Karpas-422 (cell line): ENCODE measurements around the gene DYSF. TPM values are rescaled to one million over a fixed set of nuclear protein-coding genes. Genes with fewer than 3 reads are reported as not detected.

Experiments
- DNase-seq: peaks from one replicate; pipeline ENCODE4 v3.0.0-alpha.2; 2015
- H2AFZ ChIP-seq: fragments of 200-600 bp; sonication (generic); 2 replicates; pipeline ENCODE4 v1.6.1; 2014; ENCODE audit warnings: antibody characterized with exemption, low read length, mixed read lengths
- H3K27ac ChIP-seq: fragments of 200-600 bp; sonication (generic); 2 replicates; pipeline ENCODE4 v1.5.1; 2014; ENCODE audit warnings: mild to moderate bottlenecking, low read length, moderate library complexity
- H3K27me3 ChIP-seq: fragments of 200-600 bp; sonication (generic); 2 replicates; pipeline ENCODE4 v1.6.1; 2014; ENCODE audit warnings: low read length, mixed read lengths
- H3K36me3 ChIP-seq: fragments of 200-600 bp; sonication (generic); 2 replicates; pipeline ENCODE4 v1.6.1; 2014; ENCODE audit warnings: low read length, mixed read lengths; ENCODE audit not compliant: insufficient read depth
- H3K4me1 ChIP-seq: fragments of 200-600 bp; sonication (generic); 2 replicates; pipeline ENCODE4 v1.6.1; 2014; ENCODE audit warnings: mild to moderate bottlenecking, low read length, mixed read lengths
- H3K4me2 ChIP-seq: fragments of 200-600 bp; sonication (generic); 2 replicates; pipeline ENCODE4 v1.6.1; 2014; ENCODE audit warnings: low read length, low read depth, mild to moderate bottlenecking; ENCODE audit not compliant: poor library complexity, severe bottlenecking
- H3K4me3 ChIP-seq: fragments of 200-600 bp; sonication (generic); 2 replicates; pipeline ENCODE4 v1.5.1; 2014; ENCODE audit warnings: mild to moderate bottlenecking, antibody characterized with exemption, low read length, mixed read lengths
- H3K79me2 ChIP-seq: fragments of 200-600 bp; sonication (generic); 2 replicates; pipeline ENCODE4 v1.6.1; 2014; ENCODE audit warnings: mild to moderate bottlenecking, low read length, mixed read lengths
- H3K9ac ChIP-seq: fragments of 200-600 bp; sonication (generic); 2 replicates; pipeline ENCODE4 v1.6.0; 2014; ENCODE audit warnings: low read length
- H3K9me2 ChIP-seq: fragments of 200-600 bp; sonication (generic), shearing (Covaris generic); replicated peaks from 2 replicates; pipeline ENCODE4 v1.6.0; 2014; ENCODE audit warnings: mild to moderate bottlenecking, low read length, moderate library complexity; ENCODE audit not compliant: insufficient read depth
- H3K9me3 ChIP-seq: fragments of 300-700, 200-600 bp; sonication (generic); 2 replicates; pipeline ENCODE4 v1.6.1; 2014; ENCODE audit warnings: low read length, mixed read lengths
- H4K20me1 ChIP-seq: fragments of 200-600 bp; sonication (generic); 2 replicates; pipeline ENCODE4 v1.6.1; 2014; ENCODE audit warnings: mild to moderate bottlenecking, antibody characterized with exemption, low read length, low read depth; ENCODE audit not compliant: insufficient read depth
- total RNA-seq: library from RNA; depleted of rRNA; stranded (reverse); fragments of >200 nt; shearing (Covaris generic); gene quantifications from 2 replicates; pipeline ENCODE4 v1.2.3, GENCODE V29; 2014; ENCODE audit warnings: low replicate concordance

The DYSF gene
- total RNA-seq, 1 experiment from 2014 or later, result not detected

- no peaks in the 10 kb centered on the region for H3K4me1 ChIP-seq
- H3K27me3 ChIP-seq, result no peaks in the 10 kb centered on the region
- no peaks in the 10 kb centered on the region for H3K79me2 ChIP-seq
- no peaks in the 10 kb centered on the region for H3K9me2 ChIP-seq
- no peaks in the 10 kb centered on the region for H4K20me1 ChIP-seq
- H2AFZ ChIP-seq, result no peak overlapping the region
- no peaks in the 10 kb centered on the region for H3K9me3 ChIP-seq
- H3K4me2 ChIP-seq, result no peak overlapping the region
- no peak overlapping the region for H3K9ac ChIP-seq
- H3K27ac ChIP-seq, result no peak overlapping the region
- DNase-seq, result no peak
- no peaks in the 10 kb centered on the region for H3K36me3 ChIP-seq
- H3K4me3 ChIP-seq, result no peak overlapping the region
Measured at GRCh38 chr2:71592181-71592711, 138.9 kb downstream of the DYSF start.

DNA sequence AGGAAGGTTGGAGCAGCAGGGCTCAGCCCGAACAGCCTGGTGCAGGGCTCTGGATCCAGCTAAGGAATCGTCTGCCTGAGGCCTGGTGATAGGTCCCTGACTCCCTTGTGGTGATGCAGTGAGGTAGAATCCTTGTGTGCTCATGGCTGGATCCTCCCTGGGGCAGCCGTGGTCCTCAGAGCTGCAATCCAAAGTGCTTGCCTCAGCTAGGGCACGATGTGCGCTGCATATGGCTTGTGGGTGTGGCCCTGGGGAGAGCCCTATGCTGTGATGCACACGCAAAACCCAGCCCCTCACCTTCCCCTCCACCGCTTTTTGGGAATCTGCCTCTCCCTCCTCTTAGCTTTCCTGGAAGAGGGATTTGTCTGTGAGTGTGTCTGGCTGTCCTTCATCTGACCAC is 142.2 kb downstream of the DYSF start:
- H3K4me1 ChIP-seq, result peaks cover 7% of the 10 kb centered on the region
- no peaks in the 10 kb centered on the region for H3K36me3 ChIP-seq
- no peak overlapping the region for H3K27ac ChIP-seq
- H2AFZ ChIP-seq, result no peak overlapping the region
- H3K9me3 ChIP-seq, result no peaks in the 10 kb centered on the region
- H3K9ac ChIP-seq, result no peak overlapping the region
- no peak overlapping the region for H3K4me2 ChIP-seq
- no peaks in the 10 kb centered on the region for H3K79me2 ChIP-seq
- DNase-seq, result no peak
- H3K4me3 ChIP-seq, result no peak overlapping the region
- no peaks in the 10 kb centered on the region for H3K9me2 ChIP-seq
- no peaks in the 10 kb centered on the region for H4K20me1 ChIP-seq
- no peaks in the 10 kb centered on the region for H3K27me3 ChIP-seq

- H3K4me1 ChIP-seq, result peaks cover 7% of the 10 kb centered on the region
- no peak overlapping the region for H3K4me3 ChIP-seq
- H4K20me1 ChIP-seq, result no peaks in the 10 kb centered on the region
- no peak overlapping the region for H3K9ac ChIP-seq
- no peaks in the 10 kb centered on the region for H3K36me3 ChIP-seq
- no peaks in the 10 kb centered on the region for H3K9me2 ChIP-seq
- H3K27ac ChIP-seq, result no peak overlapping the region
- no peak overlapping the region for H2AFZ ChIP-seq
- no peak overlapping the region for H3K4me2 ChIP-seq
- H3K79me2 ChIP-seq, result no peaks in the 10 kb centered on the region
- H3K27me3 ChIP-seq, result no peaks in the 10 kb centered on the region
- no peaks in the 10 kb centered on the region for H3K9me3 ChIP-seq
- DNase-seq, result no peak
Measured at GRCh38 chr2:71596011-71596410, 142.7 kb downstream of the DYSF start.

DNA sequence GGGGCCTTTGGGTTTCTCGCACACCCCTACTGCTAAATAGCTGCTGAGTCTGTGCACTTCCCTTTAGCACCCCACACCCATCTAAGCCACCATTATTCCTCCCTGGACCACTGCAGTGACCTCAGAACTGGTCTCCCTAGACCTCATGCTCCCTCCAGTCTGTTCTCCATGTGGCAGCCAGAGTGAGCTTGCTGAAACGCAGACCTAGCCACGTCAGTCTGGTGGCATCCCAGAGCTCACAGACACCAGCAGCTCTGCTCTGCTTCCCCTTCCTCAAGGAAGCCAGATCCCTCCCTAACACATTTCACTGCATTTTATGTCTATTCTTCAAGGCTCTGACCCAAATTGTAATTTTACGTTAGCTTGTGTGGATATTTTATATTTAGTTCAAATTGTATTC is 144.4 kb downstream of the DYSF start:
- Histone ChIP-seq H3K27ac (no peak overlapping the region), H3K9ac (no peak overlapping the region), H2AFZ (no peak overlapping the region), H3K4me1 (peaks cover 7% of the 10 kb centered on the region), H3K79me2 (no peaks in the 10 kb centered on the region), H3K9me2 (no peaks in the 10 kb centered on the region), H3K36me3 (no peaks in the 10 kb centered on the region), H3K4me3 (no peak overlapping the region), H4K20me1 (no peaks in the 10 kb centered on the region; the same call in 1 of the 2 replicates), H3K27me3 (no peaks in the 10 kb centered on the region), H3K4me2 (no peak overlapping the region), H3K9me3 (no peaks in the 10 kb centered on the region)
- DNase-seq, result no peak

- Histone ChIP-seq H3K4me1 (peaks cover 7% of the 10 kb centered on the region), H3K9me3 (no peaks in the 10 kb centered on the region), H2AFZ (no peak overlapping the region), H3K27me3 (no peaks in the 10 kb centered on the region), H3K4me2 (no peak overlapping the region), H3K9ac (no peak overlapping the region), H3K36me3 (no peaks in the 10 kb centered on the region), H3K27ac (no peak overlapping the region), H3K4me3 (no peak overlapping the region), H4K20me1 (no peaks in the 10 kb centered on the region; the same call in 1 of the 2 replicates), H3K9me2 (no peaks in the 10 kb centered on the region), H3K79me2 (no peaks in the 10 kb centered on the region)
- no peak for DNase-seq
Measured at GRCh38 chr2:71598526-71598925, 145.2 kb downstream of the DYSF start.

DNA sequence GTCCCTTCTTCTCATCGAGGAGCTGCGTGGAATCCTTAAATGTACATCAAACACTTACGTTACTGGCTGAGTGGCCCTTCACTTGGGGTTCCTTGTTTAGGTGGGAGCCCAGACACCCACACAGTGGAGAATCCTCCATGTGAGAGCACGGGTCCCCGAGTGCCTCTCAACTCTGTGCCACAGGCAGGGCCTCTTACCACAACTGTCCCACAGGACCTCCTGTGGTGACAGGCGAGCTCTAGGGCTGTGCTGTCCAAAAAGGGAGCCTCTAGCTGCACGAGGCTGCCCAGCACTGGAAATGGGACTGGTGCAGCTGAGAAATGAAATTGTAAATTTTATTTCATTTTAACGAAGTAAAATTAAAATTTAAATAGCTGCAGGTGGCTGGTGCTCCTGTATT is 145.7 kb downstream of the DYSF start:
- H3K9ac ChIP-seq, result no peak overlapping the region
- no peak overlapping the region for H3K27ac ChIP-seq
- no peaks in the 10 kb centered on the region for H3K9me3 ChIP-seq
- H3K27me3 ChIP-seq, result no peaks in the 10 kb centered on the region
- peaks cover 7% of the 10 kb centered on the region for H3K4me1 ChIP-seq
- H3K9me2 ChIP-seq, result no peaks in the 10 kb centered on the region
- H3K36me3 ChIP-seq, result no peaks in the 10 kb centered on the region
- no peak for DNase-seq
- no peak overlapping the region for H3K4me3 ChIP-seq
- no peaks in the 10 kb centered on the region for H3K79me2 ChIP-seq
- H4K20me1 ChIP-seq, result no peaks in the 10 kb centered on the region; the same call in 1 of the 2 replicates
- no peak overlapping the region for H3K4me2 ChIP-seq
- H2AFZ ChIP-seq, result no peak overlapping the region

DNA sequence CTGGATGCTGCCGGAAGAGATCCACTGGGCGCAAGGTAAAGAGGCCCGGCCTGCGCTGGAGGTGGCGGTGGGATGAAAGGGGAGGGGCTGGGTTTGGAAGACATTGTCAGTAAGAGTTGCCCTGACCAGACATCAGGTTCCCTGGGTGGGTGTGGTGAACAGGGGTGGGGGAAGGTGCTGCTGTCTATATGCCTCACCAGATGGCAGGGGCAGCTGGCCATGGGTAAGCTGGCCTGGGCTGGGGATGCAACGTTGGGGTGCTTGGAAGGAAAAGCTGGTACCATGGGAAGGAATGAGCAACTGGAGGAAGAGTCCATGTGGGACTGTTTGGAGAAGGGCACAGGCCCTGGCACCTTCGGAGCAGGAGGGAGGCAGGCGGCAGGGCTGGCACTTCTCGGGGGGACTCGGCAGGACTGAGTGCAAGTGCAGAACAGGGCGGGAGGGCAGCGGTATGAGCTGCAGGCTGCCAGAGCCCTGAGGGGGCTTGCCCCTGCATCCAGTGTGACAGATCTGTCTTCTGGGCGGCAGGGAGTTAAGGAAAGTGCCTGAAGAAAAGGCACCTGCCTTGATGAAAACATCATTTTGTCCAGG is 146.4 kb downstream of the DYSF start:
- Histone ChIP-seq H2AFZ (no peak overlapping the region), H3K27ac (no peak overlapping the region), H3K27me3 (no peaks in the 10 kb centered on the region), H3K79me2 (no peaks in the 10 kb centered on the region), H3K9ac (no peak overlapping the region), H4K20me1 (no peaks in the 10 kb centered on the region; the same call in 1 of the 2 replicates), H3K9me2 (no peaks in the 10 kb centered on the region), H3K36me3 (no peaks in the 10 kb centered on the region), H3K4me1 (peaks cover 7% of the 10 kb centered on the region), H3K9me3 (no peaks in the 10 kb centered on the region), H3K4me2 (no peak overlapping the region), H3K4me3 (no peak overlapping the region)
- DNase-seq, result no peak

DNA sequence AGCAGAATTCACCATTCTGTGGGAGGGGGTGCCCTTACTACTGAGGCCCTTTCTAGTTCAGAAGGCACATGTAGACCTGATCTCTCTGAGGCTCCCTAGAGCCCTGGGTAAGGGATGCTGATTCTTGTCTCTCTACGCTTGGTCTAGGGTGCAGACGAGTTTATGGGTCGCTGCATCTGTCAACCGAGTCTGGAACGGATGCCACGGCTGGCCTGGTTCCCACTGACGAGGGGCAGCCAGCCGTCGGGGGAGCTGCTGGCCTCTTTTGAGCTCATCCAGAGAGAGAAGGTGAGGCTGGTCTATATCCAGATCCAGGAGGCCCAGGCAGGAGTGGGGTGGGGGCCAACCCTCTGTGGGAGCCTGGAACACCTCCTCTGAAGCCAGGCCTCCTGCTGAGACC is 147.2 kb downstream of the DYSF start:
- no peak overlapping the region for H3K27ac ChIP-seq
- no peaks in the 10 kb centered on the region for H3K9me2 ChIP-seq
- no peak overlapping the region for H2AFZ ChIP-seq
- no peaks in the 10 kb centered on the region; the same call in 1 of the 2 replicates for H4K20me1 ChIP-seq
- H3K9ac ChIP-seq, result no peak overlapping the region
- no peaks in the 10 kb centered on the region for H3K79me2 ChIP-seq
- H3K4me2 ChIP-seq, result no peak overlapping the region
- no peaks in the 10 kb centered on the region for H3K36me3 ChIP-seq
- H3K9me3 ChIP-seq, result no peaks in the 10 kb centered on the region
- H3K4me3 ChIP-seq, result no peak overlapping the region
- no peaks in the 10 kb centered on the region for H3K27me3 ChIP-seq
- H3K4me1 ChIP-seq, result peaks cover 7% of the 10 kb centered on the region
- no peak for DNase-seq
